ENCODE data around the gene KPTN. TPM values are rescaled to one million over a fixed set of nuclear protein-coding genes. Genes with fewer than 3 reads are reported as not detected.
A peak's percentile ranks its signal among the peaks of the same experiment; 100 is the strongest.

The KPTN gene
- total and polyA plus RNA-seq, 2 experiments from 2014 or later: 10.4 to 20.6 TPM

DNA sequence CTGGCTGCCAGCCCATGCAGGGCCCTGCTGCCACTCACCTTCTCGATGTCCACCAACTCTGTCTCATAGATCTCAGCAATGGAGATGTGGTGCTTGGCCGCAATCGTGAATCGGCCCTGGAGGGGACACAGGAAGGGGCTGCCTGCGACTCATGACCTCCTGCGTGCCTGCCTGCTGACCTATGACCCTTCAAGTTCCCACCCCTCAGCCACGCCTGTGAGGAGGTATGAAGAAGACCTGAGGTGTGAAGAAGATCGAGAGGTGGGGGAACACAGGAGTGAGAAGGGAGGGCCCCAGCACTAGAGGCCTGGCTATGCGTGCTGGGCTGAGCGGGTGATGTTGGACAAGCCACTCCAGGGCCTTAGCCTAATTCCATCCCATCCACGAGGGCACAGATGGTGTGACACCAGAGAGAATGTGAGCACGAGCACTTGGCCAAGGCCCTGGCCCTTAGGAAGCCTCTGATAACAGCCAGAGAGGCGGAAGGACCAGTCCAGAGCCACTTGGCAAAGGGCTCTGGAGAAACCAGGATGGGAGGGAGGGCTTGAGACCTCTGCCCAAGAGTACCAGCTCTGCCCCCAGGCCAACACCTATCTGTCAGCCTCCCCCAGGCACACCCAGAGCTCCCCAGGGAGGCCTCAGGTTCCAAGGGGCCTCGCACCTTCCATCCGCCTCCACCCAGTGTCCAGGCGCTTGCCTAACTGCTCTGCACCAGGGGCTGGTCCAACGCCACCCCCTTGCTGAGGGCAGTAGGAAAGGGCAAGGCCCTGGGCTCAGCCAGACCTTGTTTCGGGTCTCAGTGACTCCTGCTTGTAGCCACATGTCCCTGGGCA is 9.6 kb upstream of the KPTN start:
- DNase-seq (ENCODE audit: low read depth in 1 of 2, low spot score in 1 of 2): no peak
- no peaks in the 10 kb centered on the region for H3K27me3 ChIP-seq
- no peaks in the 10 kb centered on the region for H3K9me3 ChIP-seq (ENCODE audit: low read depth)
- H3K36me3 ChIP-seq: peaks cover 2% of the 10 kb centered on the region
- TF ChIP-seq, protein P1, sequence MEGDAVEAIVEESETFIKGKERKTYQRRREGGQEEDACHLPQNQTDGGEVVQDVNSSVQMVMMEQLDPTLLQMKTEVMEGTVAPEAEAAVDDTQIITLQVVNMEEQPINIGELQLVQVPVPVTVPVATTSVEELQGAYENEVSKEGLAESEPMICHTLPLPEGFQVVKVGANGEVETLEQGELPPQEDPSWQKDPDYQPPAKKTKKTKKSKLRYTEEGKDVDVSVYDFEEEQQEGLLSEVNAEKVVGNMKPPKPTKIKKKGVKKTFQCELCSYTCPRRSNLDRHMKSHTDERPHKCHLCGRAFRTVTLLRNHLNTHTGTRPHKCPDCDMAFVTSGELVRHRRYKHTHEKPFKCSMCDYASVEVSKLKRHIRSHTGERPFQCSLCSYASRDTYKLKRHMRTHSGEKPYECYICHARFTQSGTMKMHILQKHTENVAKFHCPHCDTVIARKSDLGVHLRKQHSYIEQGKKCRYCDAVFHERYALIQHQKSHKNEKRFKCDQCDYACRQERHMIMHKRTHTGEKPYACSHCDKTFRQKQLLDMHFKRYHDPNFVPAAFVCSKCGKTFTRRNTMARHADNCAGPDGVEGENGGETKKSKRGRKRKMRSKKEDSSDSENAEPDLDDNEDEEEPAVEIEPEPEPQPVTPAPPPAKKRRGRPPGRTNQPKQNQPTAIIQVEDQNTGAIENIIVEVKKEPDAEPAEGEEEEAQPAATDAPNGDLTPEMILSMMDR (IDR thresholded peaks at IDR 0.05; ENCODE audit: low read depth, low read length): no peak
- no peak overlapping the region for H3K27ac ChIP-seq
- peaks cover 5% of the 10 kb centered on the region for H3K4me1 ChIP-seq (ENCODE audit: low read depth)
- H3K4me3 ChIP-seq: no peak overlapping the region

DNA sequence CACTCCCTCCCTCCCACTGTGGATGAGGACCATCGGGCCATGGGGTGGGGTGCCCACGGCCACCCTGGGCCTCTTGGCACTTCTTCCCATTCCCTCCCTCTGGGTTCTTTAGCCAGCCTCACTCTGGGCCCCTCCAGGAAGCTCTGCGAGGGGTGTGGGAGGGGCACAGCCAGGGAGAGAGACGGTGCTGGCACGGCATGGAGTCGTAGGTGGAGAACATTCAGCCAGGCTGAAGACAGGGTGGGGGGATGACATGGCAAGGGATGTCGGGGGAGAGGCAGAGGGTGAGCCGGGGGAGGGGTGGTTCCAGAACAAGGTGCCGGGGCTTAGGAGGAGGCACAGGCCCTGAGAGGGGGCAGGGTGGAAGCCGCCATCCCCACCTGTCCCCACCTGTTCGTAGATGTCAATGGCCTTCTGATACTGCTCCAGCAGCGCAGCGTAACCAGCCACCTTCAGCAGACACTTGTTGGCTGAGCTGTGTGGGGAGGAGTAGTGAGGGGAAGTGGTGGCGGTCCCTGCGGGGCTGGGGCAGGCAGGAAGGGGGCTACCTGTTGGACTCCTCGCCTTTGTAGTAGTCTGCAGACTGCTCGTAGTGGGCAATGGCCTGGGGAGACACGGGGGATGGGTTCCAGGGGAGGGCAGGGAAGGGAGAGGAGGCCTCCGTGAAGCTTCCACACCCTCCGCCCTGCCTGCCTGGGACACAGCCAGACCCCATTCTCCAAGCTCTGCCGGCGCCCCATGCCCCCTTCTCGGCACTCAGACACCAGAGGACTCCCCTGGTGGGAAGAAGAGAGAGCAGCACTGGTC is 8.8 kb upstream of the KPTN start:
- H3K9me3 ChIP-seq (ENCODE audit: low read depth): no peaks in the 10 kb centered on the region
- H3K4me3 ChIP-seq: no peak overlapping the region
- no peak overlapping the region for H3K27ac ChIP-seq
- peaks cover 5% of the 10 kb centered on the region for H3K4me1 ChIP-seq (ENCODE audit: low read depth)
- no peaks in the 10 kb centered on the region for H3K27me3 ChIP-seq
- no peak for DNase-seq (ENCODE audit: low read depth in 1 of 2, low spot score in 1 of 2)
- peaks cover 2% of the 10 kb centered on the region for H3K36me3 ChIP-seq
- TF ChIP-seq, protein P1 (IDR thresholded peaks at IDR 0.05; ENCODE audit: low read depth, low read length): no peak

DNA sequence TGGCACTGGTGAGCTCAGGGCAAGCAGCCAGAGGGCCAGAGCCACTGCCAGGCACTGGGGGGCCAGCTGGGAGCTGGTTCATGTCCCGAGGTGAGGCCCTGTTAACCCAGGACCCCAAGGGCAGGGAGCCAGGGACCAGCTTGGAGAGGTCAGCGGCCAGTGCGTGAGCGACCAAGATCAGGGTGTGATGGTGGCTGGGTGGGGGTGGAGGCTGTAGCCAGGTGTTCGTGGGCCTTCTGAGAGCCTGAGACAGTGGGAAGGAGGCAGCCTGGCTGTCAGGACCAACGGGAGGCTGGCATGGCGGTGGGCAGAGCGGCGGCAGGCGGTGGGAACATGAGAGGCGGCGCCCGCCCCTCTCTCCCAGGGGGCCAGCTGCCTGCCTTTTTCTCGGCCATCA is 8.1 kb upstream of the KPTN start:
- no peak for DNase-seq (ENCODE audit: low read depth in 1 of 2, low spot score in 1 of 2)
- H3K27ac ChIP-seq: no peak overlapping the region
- peaks cover 2% of the 10 kb centered on the region for H3K36me3 ChIP-seq
- TF ChIP-seq, protein P1 (IDR thresholded peaks at IDR 0.05; ENCODE audit: low read depth, low read length): no peak
- H3K4me3 ChIP-seq: no peak overlapping the region
- H3K27me3 ChIP-seq: no peaks in the 10 kb centered on the region
- no peaks in the 10 kb centered on the region for H3K9me3 ChIP-seq (ENCODE audit: low read depth)
- H3K4me1 ChIP-seq (ENCODE audit: low read depth): no peaks in the 10 kb centered on the region

DNA sequence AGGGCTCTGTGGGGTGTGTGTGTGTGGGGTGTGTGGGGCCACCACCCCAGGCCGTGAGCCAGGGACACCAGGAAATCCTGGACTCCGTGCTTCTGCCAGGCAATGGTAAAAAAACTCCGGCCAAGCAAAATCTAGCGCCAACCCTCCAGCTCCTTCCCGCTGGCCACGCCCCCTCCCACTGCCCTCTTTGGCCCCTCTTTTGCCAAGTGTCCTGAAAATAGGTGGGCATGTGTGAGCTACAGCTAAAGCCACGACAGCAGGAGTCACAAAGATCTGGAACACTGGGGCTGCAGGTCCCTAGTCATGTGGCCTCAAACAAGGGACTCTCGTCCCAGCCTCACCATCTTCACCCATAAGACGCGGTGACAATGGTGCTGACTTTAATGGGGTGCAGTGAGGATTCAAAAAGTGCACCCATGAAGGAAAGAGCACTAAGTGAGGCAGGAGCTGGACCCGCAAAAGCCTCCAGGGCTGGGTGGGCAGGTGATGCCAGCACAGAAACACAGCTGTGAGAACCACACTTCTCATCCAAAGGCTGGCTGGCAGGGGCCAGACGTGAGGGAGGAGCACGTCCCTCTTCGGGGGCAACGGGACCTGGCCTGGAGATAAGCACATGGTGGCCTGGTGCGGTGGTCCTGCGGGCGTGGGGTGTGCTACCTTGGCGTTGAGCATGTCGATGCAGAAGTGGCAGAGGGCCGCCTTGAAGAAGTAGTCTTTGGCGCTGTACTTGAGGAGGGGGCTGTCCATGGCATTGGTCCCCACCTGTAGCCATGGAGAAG is 7.5 kb upstream of the KPTN start:
- H3K4me3 ChIP-seq: no peak overlapping the region
- H3K27ac ChIP-seq: no peak overlapping the region
- no peaks in the 10 kb centered on the region for H3K27me3 ChIP-seq
- no peaks in the 10 kb centered on the region for H3K4me1 ChIP-seq (ENCODE audit: low read depth)
- peaks cover 2% of the 10 kb centered on the region for H3K36me3 ChIP-seq
- TF ChIP-seq, protein P1 (IDR thresholded peaks at IDR 0.05; ENCODE audit: low read depth, low read length): no peak
- no peaks in the 10 kb centered on the region for H3K9me3 ChIP-seq (ENCODE audit: low read depth)
- DNase-seq (ENCODE audit: low read depth in 1 of 2, low spot score in 1 of 2): no peak

DNA sequence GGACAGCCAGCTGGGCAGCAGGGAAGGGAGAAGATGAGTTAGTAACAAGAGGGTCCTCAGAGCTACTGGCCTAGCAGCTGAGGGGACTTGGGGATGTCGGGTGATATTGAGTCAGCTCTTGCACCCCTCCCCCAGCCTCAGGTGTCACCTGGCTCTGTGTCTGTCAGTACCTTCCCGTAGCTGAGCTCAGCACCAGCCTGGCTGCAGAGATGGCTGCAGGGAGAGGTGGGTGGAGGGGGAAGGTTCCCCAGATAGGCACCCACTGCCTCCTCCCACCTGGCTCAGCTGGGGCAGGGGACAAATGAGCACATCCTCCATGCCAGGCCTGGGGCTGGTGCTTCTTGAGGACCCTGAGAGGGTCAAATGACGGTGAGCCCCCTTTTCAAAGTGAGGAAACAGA is 6.8 kb upstream of the KPTN start:
- H3K4me3 ChIP-seq: no peak overlapping the region
- TF ChIP-seq, protein P1 (IDR thresholded peaks at IDR 0.05; ENCODE audit: low read depth, low read length): no peak
- no peaks in the 10 kb centered on the region for H3K9me3 ChIP-seq (ENCODE audit: low read depth)
- no peaks in the 10 kb centered on the region for H3K27me3 ChIP-seq
- H3K36me3 ChIP-seq: peaks cover 2% of the 10 kb centered on the region
- H3K27ac ChIP-seq: peak overlapping the region; percentile 23
- H3K4me1 ChIP-seq (ENCODE audit: low read depth): no peaks in the 10 kb centered on the region
- no peak for DNase-seq (ENCODE audit: low read depth in 1 of 2, low spot score in 1 of 2)

Data from cardiac muscle cell (in vitro differentiated cells and primary cell).